GM18502 (cell line): ENCODE measurements around the gene SPOPL.

ENCODE experiments used
- ATAC-seq: cut with Tn5 transposase; IDR thresholded peaks from one replicate; pipeline ENCODE4 v1.9.1; 2021; ENCODE audit warnings: mild to moderate bottlenecking; ENCODE audit not compliant: unreplicated experiment, poor library complexity

SPOPL gene

GRCh38 chr2:138581909-138582308 is 80.3 kb downstream of the SPOPL start:
- ATAC-seq: no peak

- no peak for ATAC-seq
These were observed 88.1 kb downstream of the SPOPL start for GRCh38 chr2:138589663-138590062.

DNA sequence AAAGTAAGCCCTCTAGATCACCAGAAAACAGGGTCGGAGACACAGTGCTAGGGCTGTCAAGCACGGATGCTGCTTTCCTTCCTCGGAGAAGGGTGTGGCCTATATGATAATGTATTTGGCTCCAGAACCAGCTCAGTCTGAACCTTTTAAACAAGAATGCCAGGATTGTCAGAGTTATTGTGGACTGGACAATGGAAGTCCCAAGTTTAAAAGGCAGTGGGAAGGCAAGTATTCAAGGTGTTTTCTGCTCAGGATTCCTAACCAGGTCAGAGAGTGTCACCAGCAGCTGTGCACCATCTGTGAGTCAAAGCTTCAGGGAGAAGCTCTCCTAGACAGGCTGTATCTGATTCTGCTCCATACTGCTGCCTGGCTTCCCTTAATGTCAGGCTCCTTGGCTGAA is 94.8 kb downstream of the SPOPL start:
- ATAC-seq: no peak

DNA sequence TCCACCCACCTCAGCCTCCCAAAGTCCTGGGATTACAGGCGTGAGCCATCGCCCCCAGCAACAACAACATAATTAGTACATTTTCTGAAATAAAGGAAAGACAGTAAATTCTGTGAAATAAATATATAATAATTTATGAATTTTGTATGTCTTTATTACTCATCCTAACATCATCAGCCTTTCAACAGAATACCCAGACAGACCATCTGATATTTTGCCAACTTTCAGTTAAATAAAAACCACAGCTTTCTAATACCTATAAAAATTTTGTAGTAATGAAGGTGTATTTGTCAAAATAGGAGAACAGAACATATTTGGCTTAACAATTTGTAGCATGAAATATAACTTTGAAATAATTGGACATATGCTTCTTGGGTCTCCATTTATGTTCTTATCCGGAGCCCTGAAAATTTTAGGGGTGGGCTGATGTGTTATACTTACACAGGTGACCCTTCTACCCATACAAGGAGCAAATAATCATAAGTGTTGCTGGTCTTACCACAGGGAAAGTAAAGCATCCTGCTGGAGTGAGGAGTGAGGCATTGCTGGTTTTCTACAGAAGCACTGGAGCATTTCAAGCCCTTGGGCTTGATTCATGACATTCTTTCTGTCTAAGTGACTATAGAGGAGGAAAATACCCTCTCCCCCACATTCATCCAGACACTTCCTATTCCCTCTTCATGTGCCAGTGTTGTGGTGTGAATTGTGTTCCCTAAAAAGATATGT is 99.3 kb downstream of the SPOPL start:
- ATAC-seq: no peak

- ATAC-seq: no peak
These were observed 100.0 kb downstream of the SPOPL start for GRCh38 chr2:138601458-138602165.

DNA sequence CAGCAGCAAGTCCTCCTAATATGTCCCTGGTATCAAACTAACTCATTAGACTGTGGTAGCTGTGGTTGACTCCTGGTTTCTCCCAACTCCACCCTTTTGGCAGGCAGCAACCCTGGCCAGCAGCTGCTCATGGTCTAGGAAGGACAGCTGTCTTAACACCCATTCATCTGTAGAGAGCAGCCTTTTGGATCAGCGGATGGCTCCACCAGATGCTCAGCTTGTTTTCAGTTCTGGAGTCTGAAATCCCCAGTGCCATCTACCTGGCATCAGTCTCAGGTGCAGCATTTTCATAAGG is 100.5 kb downstream of the SPOPL start:
- ATAC-seq: no peak

GRCh38 chr2:138607746-138608145 is 106.2 kb downstream of the SPOPL start:
- ATAC-seq: no peak

- no peak for ATAC-seq
These were observed 107.9 kb downstream of the SPOPL start for GRCh38 chr2:138609446-138609845.

DNA sequence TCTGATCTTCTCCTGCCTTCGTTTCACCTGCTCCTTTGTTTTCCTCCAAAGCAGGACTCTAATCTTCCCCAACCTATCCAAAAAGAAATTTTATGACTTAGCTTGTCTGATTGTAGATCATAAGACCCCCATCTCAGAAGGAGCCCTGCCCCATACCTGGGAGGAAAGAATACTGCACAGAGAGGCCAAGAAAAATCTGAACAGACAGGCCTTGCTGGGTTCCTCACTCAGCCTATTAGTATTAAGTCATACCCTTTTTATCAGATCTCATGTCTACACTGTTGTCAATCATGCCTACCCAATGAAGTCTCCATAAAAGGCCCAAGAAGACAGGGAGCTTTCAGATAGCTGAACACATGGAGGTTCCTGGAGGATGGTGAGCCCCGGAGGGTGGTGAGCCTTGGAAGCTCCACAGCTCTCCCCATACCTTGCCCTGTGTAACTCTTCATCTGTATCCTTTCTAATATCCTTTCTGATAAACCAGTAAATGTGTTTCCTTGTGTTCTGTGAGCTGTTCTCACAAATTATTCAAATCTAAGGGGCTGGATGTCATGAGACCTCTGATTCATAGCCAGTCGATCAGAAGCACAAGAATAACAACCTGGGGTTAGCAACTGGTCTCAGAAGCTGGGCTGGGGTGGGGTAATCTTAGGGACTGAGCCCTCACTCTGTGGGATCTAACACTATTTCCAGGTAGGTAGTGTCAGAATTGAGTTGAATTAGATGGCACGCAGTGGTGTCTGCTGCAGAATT is 108.8 kb downstream of the SPOPL start:
- ATAC-seq: no peak

GRCh38 chr2:138615257-138615656 is 113.7 kb downstream of the SPOPL start:
- ATAC-seq: peak; percentile 46

- no peak for ATAC-seq
These were observed 115.5 kb downstream of the SPOPL start for GRCh38 chr2:138617026-138617425.

- ATAC-seq: no peak
These were observed 117.4 kb downstream of the SPOPL start for GRCh38 chr2:138618971-138619370.

DNA sequence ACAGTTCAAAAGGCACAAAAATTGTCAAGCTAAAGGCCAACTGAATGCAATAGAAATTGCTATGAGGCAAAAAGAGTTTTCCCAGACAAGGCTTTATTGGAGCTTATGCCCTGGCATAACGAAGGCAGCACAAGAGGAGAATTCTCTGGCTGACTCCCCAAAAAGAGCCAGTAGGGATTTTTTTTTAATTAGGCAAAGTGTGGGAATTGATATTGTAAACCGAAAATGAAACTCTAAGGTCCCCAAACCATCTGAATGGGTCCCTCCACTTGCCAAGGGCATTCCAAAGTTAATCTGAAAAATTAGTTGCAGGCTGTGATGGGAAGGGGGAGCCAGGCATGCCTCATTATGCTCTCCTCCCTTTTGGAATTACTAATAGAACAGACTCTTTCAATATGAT is 118.9 kb downstream of the SPOPL start:
- no peak for ATAC-seq

DNA sequence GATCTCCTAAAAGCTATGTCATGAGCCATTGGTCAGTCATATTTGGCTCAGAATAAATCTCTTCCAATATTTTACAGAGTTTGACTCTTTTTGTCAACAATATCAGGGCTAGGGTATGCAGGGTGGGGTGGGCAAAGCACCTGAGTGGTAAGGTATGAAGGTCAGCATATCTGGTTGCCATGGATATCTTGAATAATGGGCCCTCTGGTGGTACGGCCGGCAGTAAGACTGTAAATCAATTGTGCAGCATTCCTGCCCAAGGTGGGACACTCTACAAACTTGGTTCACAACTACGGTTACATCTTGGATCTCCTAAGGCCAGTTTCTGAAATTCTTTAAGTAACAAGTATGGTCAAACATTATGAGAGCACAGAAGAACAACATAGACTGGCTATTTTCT is 119.6 kb downstream of the SPOPL start:
- ATAC-seq: no peak

GRCh38 chr2:138622613-138623012 is 121.0 kb downstream of the SPOPL start:
- peak; percentile 57 for ATAC-seq
